Mammary epithelial cell (primary cell): ENCODE data around the gene ZNF565.

Experiments used
- EZH2 ChIP-seq: IDR thresholded peaks from 2 replicates; pipeline ENCODE4 v1.6.1; 2012; ENCODE audit warnings: low read length, inconsistent platforms, borderline replicate concordance
- TF ChIP-seq, protein P1 (sequence below), 2 donors: IDR thresholded peaks in 1 of 2; conservative IDR thresholded peaks in 1 of 2; 2 replicates each; pipeline ENCODE4 v1.5.1; 2011 to 2012; ENCODE audit warnings: inconsistent platforms in 2 of 2, low read length in 2 of 2, mild to moderate bottlenecking in 2 of 2, control low read depth in 1 of 2, low read depth in 1 of 2; ENCODE audit not compliant: insufficient read depth in 1 of 2; ENCODE audit errors: extremely low read depth in 1 of 2

DNA sequence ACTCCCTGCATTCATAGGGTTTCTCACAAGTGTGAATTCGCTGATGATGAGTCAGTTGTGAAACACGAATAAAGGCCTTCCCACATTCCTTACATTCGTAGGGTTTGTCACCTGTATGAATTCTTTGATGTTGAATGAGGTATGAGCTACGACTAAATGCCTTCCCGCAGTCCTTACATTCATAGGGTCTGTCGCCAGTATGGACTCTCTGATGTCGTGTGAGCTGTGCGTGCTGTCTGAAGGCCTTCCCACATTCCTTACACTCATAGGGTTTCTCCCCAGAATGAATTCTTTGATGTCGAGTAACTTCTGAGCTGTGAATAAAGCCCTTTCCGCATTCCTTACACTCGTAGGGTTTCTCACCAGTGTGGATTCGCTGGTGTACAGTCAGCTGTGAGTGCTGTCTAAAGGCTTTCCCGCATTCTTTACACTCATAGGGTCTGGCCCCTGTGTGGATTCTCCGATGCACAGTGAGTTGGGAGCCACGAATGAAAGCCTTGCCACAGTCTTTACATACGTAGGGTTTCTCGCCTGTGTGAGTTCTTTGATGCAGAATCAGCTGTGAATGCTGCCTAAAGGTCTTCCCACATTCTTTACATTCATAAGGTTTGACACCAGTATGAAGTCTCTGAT, 31.7 kb downstream of the ZNF565 start:
- TF ChIP-seq EZH2: no peak
- TF ChIP-seq, protein P1, sequence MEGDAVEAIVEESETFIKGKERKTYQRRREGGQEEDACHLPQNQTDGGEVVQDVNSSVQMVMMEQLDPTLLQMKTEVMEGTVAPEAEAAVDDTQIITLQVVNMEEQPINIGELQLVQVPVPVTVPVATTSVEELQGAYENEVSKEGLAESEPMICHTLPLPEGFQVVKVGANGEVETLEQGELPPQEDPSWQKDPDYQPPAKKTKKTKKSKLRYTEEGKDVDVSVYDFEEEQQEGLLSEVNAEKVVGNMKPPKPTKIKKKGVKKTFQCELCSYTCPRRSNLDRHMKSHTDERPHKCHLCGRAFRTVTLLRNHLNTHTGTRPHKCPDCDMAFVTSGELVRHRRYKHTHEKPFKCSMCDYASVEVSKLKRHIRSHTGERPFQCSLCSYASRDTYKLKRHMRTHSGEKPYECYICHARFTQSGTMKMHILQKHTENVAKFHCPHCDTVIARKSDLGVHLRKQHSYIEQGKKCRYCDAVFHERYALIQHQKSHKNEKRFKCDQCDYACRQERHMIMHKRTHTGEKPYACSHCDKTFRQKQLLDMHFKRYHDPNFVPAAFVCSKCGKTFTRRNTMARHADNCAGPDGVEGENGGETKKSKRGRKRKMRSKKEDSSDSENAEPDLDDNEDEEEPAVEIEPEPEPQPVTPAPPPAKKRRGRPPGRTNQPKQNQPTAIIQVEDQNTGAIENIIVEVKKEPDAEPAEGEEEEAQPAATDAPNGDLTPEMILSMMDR (conservative IDR thresholded peaks at IDR 0.05 in 1 of 2, IDR thresholded peaks at IDR 0.05 in 1 of 2; ENCODE audit: extremely low read depth in 1 of 2, insufficient read depth in 1 of 2, low read depth in 1 of 2, low read length in 2 of 2): no peak
